GM12864 (cell line): Measurements from ENCODE around the gene RAB40B.

Experiments used
- DNase-seq: peaks from one replicate; pipeline ENCODE4 v3.0.0-alpha.2; 2011; ENCODE audit warnings: low read depth
- H3K4me3 ChIP-seq: 2 replicates; pipeline ENCODE4 v1.5.1; 2011; ENCODE audit warnings: mild to moderate bottlenecking, low read depth, low read length, control low read depth
- CTCF ChIP-seq: IDR thresholded peaks from 2 replicates; pipeline ENCODE4 v1.5.1; 2011; ENCODE audit warnings: low read depth, mild to moderate bottlenecking, moderate library complexity, low read length, control low read depth, inconsistent platforms; ENCODE audit errors: missing control alignments

The RAB40B gene

DNA sequence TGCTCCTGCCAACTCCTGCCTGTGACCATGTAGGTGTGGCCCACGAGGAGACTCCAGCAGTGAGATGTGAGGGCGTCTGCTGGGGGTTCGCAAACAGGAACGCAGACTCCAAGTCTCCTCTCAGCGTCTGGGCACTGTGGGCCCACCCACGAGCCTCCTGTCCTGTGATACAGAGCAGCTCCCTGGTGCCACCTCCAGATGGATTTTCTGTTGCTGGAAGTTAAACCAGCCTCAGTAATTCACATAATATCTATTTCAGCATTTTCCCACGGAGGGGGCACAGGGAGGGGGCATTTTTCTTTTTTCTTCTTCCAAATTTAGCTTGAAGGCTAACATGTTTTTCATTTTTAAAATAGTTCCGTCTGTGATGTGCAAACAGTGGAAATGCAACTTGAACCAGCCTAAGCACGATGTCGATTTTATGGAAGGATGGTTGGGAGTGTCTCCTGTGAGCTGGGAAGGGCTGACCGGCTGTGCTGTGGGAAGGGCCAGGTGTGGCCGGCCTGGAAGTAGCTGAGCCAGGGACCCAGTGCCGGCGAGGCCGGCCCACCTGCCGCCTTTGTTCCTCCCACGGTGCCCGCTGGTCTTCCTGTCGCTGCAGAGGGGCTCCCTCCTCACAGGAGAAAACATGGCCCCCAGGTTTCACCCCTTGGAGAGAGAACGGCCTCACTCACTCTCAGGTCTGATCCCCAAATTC lies 3.9 kb upstream of the RAB40B start:
- no peak for DNase-seq
- no peak overlapping the region for H3K4me3 ChIP-seq
- TF ChIP-seq CTCF, result no peak

GRCh38 chr17:82699551-82699950 lies 1.1 kb upstream of the RAB40B start:
- DNase-seq, result no peak
- no peak overlapping the region for H3K4me3 ChIP-seq
- TF ChIP-seq CTCF, result no peak

GRCh38 chr17:82698974-82699442 lies 510 bp upstream of the RAB40B start:
- no peak for DNase-seq
- no peak for TF ChIP-seq CTCF
- H3K4me3 ChIP-seq, result peak overlapping the region; percentile 58

DNA sequence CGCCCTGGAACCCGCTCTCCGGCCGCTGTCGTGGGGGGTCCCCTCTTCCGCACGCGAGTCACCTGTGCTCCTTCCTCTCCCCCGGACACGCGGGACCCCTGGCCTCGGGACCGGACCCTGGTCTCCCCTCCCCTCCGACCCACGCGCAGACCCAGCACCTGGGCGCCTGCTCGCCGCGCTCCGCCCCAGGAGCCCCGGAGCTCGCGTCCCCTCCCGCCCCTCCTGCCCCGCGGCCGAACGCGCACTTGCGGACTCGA lies 762 bp downstream of the RAB40B start:
- TF ChIP-seq CTCF, result no peak
- peak overlapping the region; percentile 65 for H3K4me3 ChIP-seq
- no peak for DNase-seq

DNA sequence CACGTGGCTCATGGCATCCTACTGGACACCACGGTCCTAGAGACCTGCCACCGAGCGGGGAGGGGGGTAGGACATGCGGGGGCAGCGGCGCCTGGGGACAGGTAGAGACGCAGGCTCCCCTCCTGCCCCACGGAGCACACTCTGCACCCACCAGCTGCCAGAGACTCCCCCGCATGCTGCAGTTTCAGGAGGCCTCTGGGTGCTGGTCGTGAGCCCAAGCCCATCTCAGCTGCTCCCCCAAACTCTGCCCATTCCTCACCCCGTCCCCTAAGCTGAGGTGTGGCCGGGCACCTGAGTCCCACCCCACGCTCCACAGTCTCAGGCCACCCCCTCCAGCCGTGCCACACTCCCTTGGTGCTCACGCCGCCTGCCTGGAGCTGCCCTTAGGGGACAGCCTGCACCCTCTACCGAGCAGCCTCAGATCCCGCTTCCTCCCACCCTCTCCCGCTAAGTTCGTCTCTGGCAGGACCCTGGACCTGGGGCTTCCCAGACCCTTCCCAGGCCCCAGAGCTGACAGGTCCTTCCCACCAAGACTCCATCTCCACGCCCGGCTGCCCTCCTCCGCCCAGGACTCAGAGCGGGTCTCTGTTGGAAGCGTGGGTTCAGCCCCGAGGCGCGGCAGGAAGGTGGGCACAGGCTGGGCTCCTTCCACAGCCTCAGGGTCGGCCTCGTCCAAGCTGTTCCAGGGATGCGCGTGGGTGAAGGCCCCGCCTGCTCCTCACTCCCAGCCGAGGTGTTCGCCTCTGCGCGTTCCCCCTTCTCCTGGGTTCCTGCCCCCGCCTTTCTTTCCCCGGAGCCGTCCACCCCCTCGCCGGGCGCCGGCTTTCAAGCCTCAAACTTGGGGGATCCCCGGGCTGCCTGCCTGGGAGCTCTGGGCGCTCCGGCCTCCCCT lies 1.3 kb downstream of the RAB40B start:
- peak overlapping the region; percentile 65 for H3K4me3 ChIP-seq
- no peak for DNase-seq
- no peak for TF ChIP-seq CTCF

GRCh38 chr17:82696259-82696658 lies 2.2 kb downstream of the RAB40B start:
- DNase-seq, result no peak
- no peak overlapping the region for H3K4me3 ChIP-seq
- TF ChIP-seq CTCF, result no peak
